DMS153 (cell line): ENCODE results near the gene MAP2K4.

Source experiments
- DNase-seq: peaks from one replicate; lab custom pipeline; 2025; lab: John Stamatoyannopoulos, UW

Gene MAP2K4

GRCh38 chr17:12089809-12090384 lies 69.2 kb downstream of the MAP2K4 start:
- DNase-seq, result no peak

DNA sequence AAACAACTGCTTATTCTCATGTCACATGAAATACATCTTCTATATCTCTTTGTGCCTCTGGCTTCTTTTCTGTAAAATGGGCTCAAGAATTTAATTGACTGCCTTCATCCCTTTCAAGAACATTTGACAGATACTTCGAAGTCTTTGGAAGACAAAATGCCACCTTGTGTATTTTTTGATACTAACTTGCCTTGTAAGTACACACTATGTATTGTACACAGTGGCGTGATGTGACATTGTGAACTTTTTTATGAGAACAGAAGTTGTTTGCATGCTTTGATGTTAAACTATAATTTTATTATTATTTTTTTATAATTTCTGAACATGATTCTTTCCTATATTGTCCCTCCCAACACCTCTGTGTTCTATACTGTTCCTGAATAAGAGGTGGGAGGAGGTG lies 73.7 kb downstream of the MAP2K4 start:
- DNase-seq, result no peak

GRCh38 chr17:12095522-12095921 lies 74.8 kb downstream of the MAP2K4 start:
- DNase-seq, result no peak

- DNase-seq, result no peak
These were observed 76.6 kb downstream of the MAP2K4 start for GRCh38 chr17:12097326-12097725.

- no peak for DNase-seq
These were observed 77.9 kb downstream of the MAP2K4 start for GRCh38 chr17:12098568-12098967.

DNA sequence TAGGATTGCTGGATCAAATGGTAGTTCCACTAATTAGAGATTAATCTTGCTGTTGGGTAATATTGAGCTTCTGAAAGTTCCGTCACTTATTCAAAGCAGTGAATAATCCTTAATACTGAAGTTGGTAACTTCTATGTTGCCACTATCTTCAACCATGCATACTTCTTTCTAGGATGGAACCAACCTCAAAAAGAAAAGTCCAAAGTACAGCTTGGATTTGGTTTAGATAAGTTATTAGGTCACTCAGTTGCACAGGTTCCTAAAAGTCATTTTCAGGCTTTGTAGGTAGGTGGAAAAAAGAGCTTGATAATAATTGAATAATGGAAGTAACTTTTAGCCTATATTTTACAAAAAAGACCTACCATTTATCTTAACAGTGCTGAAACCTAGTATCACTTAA lies 78.7 kb downstream of the MAP2K4 start:
- DNase-seq, result no peak

GRCh38 chr17:12104831-12105230 lies 84.2 kb downstream of the MAP2K4 start:
- no peak for DNase-seq

DNA sequence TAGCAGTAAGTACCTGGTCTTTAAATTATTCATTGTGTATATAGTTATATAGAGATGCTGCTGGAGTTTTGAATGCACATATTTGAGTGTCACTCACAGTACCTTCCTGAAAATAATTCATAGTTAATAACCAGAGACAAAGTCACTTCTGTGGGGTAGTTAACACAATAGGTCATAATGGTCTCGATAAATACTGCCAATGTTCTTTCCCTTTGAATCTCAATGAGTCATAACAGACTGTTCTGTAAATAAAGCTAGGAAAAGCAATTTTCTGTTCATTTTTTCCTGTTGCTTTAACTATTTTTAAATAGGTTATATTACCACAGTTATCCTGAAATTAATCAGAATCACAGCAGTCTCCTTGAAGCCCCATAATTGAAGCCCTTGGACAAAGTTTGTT lies 87.2 kb downstream of the MAP2K4 start:
- DNase-seq, result no peak

DNA sequence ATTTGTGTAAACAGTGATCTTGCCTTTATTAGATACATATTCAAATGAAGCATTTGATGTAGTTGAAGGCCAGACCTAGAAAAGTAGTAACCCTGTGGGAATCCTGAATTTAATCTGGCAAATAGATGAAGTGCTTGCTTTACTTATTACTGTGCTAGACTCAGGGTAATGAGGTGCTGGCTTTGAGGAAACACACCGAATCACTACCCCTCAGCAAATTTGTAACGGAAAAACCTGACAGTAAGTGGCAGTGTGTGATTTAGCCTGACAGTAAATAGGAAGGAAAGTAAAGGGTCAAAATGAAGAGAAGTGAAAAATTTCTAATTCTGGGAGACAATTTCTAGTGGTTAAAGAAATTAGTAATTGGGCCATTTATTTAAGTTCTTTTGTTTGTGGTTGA lies 90.2 kb downstream of the MAP2K4 start:
- no peak for DNase-seq

GRCh38 chr17:12113156-12113555 lies 92.5 kb downstream of the MAP2K4 start:
- no peak for DNase-seq

- no peak for DNase-seq
These were observed 94.2 kb downstream of the MAP2K4 start for GRCh38 chr17:12114686-12115418.

DNA sequence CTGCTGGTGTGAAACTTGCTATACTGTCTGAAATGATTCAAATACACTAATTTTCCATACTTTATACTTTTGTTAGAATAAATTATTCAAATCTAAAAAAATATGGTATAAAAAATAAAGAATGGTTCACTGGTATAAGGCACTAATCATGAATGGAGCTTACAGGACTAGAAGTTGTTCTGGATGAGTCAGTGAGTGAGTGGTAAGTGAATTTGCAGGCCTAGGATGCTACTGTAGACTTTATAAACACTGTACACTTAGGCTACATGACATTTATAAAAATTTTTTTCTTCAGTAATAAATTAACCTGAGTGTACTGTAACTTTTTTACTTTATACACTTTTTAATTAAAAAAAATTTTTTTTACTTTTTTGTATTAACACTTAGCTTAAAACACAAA lies 95.5 kb downstream of the MAP2K4 start:
- DNase-seq, result no peak

GRCh38 chr17:12118617-12119016 lies 97.9 kb downstream of the MAP2K4 start:
- no peak for DNase-seq

- no peak for DNase-seq
These were observed 101.4 kb downstream of the MAP2K4 start for GRCh38 chr17:12122075-12122474.

- DNase-seq, result no peak
These were observed 106.5 kb downstream of the MAP2K4 start for GRCh38 chr17:12127177-12127576.

DNA sequence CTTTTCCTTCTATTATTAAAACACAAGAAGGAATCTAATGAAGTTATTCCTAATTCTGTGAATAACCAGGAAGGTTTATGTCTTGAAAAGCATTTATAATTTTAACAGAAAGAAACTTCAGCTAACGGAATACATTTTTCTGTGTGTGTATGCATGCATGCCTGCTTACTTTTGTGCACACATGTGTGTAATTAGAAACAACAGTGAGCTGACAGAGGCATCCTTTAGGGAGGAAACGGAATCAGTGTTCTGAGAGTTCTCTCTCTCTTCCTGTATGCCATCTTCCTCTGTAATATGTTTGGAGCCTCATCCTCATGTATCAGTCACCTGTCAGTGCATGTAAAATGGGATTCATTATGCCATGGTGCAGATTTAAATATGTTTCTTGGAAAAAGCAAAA lies 107.0 kb downstream of the MAP2K4 start:
- DNase-seq, result no peak

DNA sequence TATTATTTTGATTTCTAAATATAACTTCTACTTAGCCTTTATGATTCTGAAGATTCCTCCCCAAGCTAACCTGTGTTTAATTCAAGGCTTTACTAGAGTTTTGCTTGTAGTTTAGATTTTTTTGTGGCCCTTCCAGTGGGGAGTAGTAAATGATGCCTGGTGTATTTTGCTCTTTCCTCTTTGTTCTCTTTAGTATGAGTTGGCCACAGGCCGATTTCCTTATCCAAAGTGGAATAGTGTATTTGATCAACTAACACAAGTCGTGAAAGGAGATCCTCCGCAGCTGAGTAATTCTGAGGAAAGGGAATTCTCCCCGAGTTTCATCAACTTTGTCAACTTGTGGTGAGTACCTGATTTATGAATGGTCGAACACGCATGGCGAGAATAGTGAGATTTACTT lies 108.3 kb downstream of the MAP2K4 start:
- DNase-seq, result no peak

DNA sequence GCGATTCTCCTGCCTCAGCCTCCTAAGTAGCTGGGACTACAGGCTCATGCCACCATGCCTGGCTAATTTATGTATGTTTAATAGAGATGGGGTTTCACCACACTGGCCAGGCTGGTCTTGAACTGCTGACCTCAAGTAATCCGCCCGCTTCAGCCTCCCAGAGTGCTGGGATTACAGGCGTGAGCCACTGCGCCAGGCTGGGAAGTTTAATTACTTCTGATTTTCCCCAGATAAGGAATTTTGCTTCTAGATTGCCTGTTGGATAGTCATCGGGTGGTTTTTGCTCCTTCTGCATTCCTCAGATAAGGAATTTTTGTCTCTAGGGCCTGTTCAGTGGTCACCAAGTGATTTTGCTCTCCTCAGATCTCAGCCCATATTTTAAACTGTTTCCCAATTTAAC lies 112.5 kb downstream of the MAP2K4 start:
- no peak for DNase-seq

DNA sequence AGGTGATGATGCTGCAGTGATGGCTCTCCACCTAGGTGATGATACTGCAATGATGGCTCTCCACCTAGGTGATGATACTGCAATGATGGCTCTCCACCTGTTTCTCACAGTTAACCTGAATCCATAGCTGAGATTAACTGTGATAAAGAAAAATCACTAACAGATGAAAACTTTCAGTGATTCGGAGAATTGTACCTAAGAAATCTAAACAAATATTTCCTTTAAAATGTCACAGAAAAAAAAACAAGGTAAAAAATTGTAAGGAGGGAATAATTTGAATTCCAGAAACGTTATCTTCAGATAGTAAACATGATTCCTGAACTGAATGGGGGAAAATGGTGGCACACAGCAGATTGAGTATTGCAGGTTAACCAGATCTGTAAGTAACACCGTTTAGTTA lies 113.4 kb downstream of the MAP2K4 start:
- DNase-seq, result no peak

DNA sequence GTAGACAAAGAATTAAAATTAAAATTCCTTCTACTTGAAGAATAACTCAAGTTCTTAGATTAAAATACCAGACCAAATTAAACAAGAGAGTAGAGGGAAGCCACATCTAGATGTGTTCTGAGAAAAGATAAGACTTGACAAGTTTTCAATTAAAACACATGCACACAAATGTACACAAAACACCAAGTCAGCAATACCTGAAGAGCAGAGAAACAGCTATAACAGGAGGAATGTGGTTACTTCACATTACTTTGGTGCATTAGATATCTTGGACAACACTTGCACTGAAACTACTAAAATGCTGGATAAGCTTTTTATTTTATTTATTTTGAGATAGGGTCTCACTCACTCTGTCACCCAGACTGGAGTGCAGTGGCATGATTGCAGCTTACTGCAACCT lies 113.9 kb downstream of the MAP2K4 start:
- DNase-seq, result no peak

GRCh38 chr17:12136243-12136642 lies 115.6 kb downstream of the MAP2K4 start:
- no peak for DNase-seq

GRCh38 chr17:12136646-12137045 lies 116.0 kb downstream of the MAP2K4 start:
- no peak for DNase-seq

- DNase-seq, result no peak
These were observed 117.2 kb downstream of the MAP2K4 start for GRCh38 chr17:12137859-12138258.

GRCh38 chr17:12140685-12141084 lies 120.0 kb downstream of the MAP2K4 start:
- no peak for DNase-seq
